Kidney epithelial cell (primary cell): Measurements from ENCODE around the gene ELOVL5. TPM values are rescaled to one million over a fixed set of nuclear protein-coding genes. Genes with fewer than 3 reads are reported as not detected.

ENCODE experiments used
- DNase-seq: peaks from one replicate; pipeline ENCODE4 v3.0.0-alpha.2; 2010; ENCODE audit warnings: low read depth
- H3K27me3 ChIP-seq: 2 replicates; pipeline ENCODE4 v1.6.0; 2011; ENCODE audit warnings: low read length; ENCODE audit not compliant: control insufficient read depth, insufficient read depth
- H3K36me3 ChIP-seq: 2 replicates; pipeline ENCODE4 v1.5.1; 2011; ENCODE audit warnings: low read length; ENCODE audit not compliant: control insufficient read depth, insufficient read depth
- H3K4me3 ChIP-seq: 2 replicates; pipeline ENCODE4 v1.5.1; 2011; ENCODE audit warnings: low read depth, mild to moderate bottlenecking, control low read depth, low read length
- total RNA-seq: library from RNA; depleted of rRNA; stranded (reverse); fragments of >200 nt; gene quantifications from 2 replicates; pipeline ENCODE4 v1.2.3, GENCODE V29; 2015
- TF ChIP-seq, protein P1 (sequence below): IDR thresholded peaks from 2 replicates; pipeline ENCODE4 v1.5.1; 2011; ENCODE audit warnings: mild to moderate bottlenecking, moderate library complexity, low read length, control low read depth, inconsistent platforms; ENCODE audit not compliant: insufficient read depth, poor library complexity, severe bottlenecking

The ELOVL5 gene
- total RNA-seq, 1 donor from 2014 or later = 63.6 TPM

- H3K27me3 ChIP-seq = no peaks in the 10 kb centered on the region
- H3K36me3 ChIP-seq = no peaks in the 10 kb centered on the region
- no peak overlapping the region for H3K4me3 ChIP-seq
- DNase-seq = no peak
- TF ChIP-seq, protein P1, sequence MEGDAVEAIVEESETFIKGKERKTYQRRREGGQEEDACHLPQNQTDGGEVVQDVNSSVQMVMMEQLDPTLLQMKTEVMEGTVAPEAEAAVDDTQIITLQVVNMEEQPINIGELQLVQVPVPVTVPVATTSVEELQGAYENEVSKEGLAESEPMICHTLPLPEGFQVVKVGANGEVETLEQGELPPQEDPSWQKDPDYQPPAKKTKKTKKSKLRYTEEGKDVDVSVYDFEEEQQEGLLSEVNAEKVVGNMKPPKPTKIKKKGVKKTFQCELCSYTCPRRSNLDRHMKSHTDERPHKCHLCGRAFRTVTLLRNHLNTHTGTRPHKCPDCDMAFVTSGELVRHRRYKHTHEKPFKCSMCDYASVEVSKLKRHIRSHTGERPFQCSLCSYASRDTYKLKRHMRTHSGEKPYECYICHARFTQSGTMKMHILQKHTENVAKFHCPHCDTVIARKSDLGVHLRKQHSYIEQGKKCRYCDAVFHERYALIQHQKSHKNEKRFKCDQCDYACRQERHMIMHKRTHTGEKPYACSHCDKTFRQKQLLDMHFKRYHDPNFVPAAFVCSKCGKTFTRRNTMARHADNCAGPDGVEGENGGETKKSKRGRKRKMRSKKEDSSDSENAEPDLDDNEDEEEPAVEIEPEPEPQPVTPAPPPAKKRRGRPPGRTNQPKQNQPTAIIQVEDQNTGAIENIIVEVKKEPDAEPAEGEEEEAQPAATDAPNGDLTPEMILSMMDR = no peak
These were observed 6.5 kb downstream of the ELOVL5 start for GRCh38 chr6:53342217-53342616.

DNA sequence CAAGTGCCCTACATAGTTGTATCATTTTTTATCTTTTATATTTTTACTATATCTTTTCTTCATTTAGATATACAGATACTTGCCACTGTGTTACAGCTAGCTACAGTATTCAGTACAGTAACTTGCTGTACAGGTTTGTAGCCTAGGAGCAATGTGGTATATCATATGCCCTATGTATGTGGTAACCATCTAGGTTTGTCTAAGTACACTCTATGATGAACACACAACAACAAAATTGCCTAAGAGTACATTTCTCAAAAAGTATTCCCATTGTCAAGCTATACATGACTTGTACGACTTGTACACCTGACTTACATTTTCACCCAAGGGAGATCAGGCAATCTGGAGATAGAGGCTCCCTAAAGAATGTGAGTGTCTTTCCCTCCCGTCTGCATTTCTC is 8.2 kb downstream of the ELOVL5 start:
- no peak for DNase-seq
- TF ChIP-seq, protein P1 = no peak
- Histone ChIP-seq H3K36me3 (no peaks in the 10 kb centered on the region), H3K4me3 (no peak overlapping the region), H3K27me3 (no peaks in the 10 kb centered on the region)

GRCh38 chr6:53339424-53339823 is 9.3 kb downstream of the ELOVL5 start:
- TF ChIP-seq, protein P1 = no peak
- Histone ChIP-seq H3K36me3 (no peaks in the 10 kb centered on the region), H3K27me3 (no peaks in the 10 kb centered on the region), H3K4me3 (no peak overlapping the region)
- no peak for DNase-seq

GRCh38 chr6:53338304-53338703 is 10.4 kb downstream of the ELOVL5 start:
- Histone ChIP-seq H3K36me3 (no peaks in the 10 kb centered on the region), H3K4me3 (no peak overlapping the region), H3K27me3 (no peaks in the 10 kb centered on the region)
- no peak for DNase-seq
- TF ChIP-seq, protein P1 = no peak

GRCh38 chr6:53336070-53336469 is 12.7 kb downstream of the ELOVL5 start:
- Histone ChIP-seq H3K27me3 (no peaks in the 10 kb centered on the region), H3K4me3 (no peak overlapping the region), H3K36me3 (no peaks in the 10 kb centered on the region)
- DNase-seq = no peak
- TF ChIP-seq, protein P1 = no peak

DNA sequence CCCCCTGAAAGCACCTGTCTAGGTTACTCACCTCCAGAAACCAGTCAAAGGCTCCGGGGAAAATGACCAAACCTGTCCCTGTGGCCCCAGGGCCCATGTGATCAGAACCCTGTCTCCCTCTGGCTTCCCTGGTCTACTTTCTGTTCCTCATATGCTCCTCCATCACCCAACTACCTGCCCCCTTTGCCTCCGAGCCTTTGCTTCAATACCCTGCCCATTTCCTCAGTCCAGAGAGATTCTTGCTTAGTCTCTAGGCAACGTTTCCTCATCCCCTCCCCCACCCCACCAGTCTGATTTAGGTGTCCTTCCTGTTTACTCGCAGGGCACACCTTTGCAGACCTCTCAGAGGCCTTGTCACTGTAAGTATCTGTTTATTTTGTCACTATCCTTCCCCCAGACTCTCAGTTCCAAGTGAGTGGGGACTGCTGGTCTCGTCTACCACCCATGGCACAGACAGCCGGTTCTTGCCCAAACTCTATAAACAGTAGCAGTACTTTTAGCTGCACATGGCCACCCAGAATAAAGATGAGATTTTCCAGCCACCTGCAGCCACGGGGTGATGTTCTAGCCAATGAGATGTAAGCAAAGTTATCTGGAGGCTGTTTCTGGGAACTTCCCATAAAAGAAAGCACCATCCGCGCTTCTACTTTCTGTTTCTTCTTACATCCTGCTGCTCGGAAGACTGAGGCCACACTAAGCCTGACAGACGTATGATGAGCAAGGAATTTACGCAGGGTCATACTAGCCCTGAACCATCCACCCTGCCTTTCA is 13.3 kb downstream of the ELOVL5 start:
- Histone ChIP-seq H3K36me3 (no peaks in the 10 kb centered on the region), H3K4me3 (no peak overlapping the region), H3K27me3 (no peaks in the 10 kb centered on the region)
- TF ChIP-seq, protein P1 = no peak
- no peak for DNase-seq
